NCI-H146 (cell line): Measurements from ENCODE around the gene SNCB.

ENCODE experiments used
- DNase-seq: peaks from one replicate; lab custom pipeline; 2025; lab: John Stamatoyannopoulos, UW

Gene SNCB

GRCh38 chr5:176629853-176630680, at the start of gene SNCB, which contains the start of gene EIF4E1B:
Gene SNCB, minus strand, starts transcription at chr5:176630534. Its CDS starts 880 bp downstream, at chr5:176629654.
Gene EIF4E1B, plus strand, starts transcription at chr5:176630675. Its CDS starts 12,113 bp downstream, at chr5:176642788.
- peak; percentile 54 for DNase-seq

- no peak for DNase-seq
These were observed 49.3 kb upstream of the SNCB start for GRCh38 chr5:176679365-176680225.

DNA sequence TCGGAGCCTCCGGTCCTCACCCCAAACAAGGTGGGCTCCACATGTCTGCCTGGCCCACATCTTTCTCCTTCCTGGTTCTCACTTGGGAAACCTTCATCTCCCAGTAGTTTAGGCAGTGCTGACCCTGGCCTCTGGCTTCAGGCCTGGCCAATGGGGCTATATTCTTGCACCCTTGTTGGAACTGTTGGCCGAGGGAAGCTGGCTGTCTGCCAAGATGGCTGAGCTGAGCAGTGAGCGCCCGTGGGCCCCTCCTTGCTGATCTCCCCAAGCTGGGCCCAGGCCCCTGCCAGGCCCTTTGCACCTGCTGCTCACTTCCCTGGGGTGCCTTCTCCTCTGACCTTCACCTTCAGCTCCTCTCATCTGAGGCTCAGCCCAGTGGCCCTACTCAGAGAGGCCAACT, 48.2 kb upstream of the SNCB start:
- DNase-seq = no peak

GRCh38 chr5:176677209-176677939, 47.0 kb upstream of the SNCB start:
- DNase-seq = no peak

GRCh38 chr5:176676361-176676824, 46.1 kb upstream of the SNCB start:
- DNase-seq = no peak

GRCh38 chr5:176675676-176676360, 45.5 kb upstream of the SNCB start:
- DNase-seq = no peak

- no peak for DNase-seq
These were observed 44.5 kb upstream of the SNCB start for GRCh38 chr5:176674799-176675198.

DNA sequence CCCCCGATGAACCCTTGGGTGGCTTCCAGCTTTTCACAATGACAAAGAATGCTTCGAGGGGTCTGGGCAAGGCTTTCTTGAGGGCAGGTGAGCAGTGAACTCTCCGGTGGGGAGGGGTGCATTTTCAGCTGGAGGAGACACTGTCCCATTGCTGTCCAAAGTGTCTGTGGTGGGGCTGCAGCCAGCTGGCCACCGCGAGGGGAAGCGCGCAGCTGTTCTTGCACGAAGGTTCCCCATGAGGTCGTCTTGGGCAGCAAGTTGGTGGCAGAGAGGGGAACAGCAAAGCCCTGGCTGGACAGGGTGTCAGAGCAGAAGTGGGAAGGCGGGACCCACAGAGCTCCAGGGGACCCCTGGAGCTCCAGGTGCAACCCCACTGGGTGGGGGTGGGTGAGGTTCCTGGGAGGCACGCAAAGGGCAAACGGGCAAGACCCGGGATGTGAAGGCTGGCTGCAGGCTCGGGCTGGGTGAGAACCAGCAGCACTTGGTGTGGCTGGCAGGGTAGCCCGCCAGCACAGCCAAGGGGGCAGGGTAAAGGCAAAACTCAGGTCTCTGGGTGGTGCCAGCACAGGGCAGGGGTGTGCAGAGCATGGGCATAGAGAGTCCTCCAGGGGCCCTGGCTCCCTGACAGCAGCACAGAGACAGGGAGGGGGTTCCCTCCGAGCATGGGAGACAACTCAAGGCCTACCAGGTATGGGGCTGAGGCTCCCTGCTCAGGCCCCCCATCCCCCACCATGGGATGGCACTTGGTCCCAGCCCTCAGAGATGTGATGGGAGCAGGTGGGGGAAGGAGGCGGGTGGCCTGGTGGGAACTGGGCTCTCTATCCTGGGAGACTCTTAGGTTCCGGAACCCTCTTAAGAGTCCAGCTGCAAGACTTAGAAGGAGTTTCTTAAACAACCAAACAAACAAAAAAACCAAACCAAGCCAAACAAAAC, 43.6 kb upstream of the SNCB start:
- DNase-seq = no peak

GRCh38 chr5:176671890-176672747, 41.8 kb upstream of the SNCB start:
- DNase-seq = no peak

GRCh38 chr5:176671399-176671798, 41.1 kb upstream of the SNCB start:
- no peak for DNase-seq

- no peak for DNase-seq
These were observed 40.1 kb upstream of the SNCB start for GRCh38 chr5:176670449-176670848.

DNA sequence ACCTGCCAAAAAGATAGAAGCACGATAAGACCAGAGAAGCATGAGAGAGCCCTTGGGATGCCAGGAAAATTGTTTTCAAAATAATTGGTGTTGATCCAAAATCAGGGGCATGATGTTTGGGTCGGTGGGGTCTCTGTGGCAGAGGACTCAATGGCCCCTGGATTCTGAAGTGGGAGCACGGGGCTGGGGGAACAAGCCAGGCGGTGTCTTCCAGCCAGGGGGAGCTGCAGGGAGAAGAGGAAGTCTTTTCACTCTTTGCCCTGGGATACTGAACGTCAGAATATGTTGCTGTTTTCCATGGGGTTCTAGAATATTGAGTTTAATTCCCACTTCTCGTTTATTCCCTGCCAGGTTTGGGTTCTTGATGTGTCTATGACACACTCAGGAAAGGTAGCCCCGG, 37.3 kb upstream of the SNCB start:
- DNase-seq = no peak

DNA sequence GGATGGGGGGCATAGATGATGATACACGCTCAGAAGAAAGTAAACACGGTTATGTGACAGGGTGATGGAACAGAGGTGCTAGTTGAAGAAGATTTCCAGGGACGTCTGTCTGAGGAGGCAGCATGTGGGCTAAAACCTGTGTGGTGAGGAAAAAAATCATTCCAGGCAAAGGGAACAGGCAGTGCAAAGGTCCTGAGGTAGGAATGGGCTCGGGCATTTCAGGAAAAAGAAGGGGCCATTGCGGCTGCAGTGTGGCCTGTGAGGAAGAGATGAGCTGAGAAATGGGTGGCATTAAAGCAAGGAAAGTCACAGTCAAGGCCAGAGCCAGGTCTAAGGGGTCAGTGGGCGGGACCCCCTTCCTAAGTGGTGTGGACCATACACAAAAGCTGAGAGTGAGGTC, 35.2 kb upstream of the SNCB start:
- DNase-seq = no peak

DNA sequence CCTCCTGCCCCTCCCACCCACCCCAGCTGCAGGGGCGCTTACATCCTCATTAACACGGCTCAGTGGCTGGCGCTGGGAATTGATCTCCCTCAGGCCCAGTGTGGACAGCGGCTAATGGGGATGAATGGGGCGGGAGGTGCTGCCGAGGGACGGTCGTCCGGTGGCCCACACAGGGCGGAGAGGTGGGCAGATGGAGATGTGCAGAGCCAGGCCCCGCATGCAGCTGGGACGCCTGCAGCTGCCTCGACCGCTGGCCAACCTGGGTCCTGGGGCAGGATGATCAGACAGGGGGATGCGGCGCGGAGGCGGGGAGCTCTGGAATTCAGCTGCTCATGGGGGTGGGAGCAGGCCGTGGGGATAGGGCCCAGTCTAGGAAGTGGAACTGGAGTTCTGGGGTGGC, 34.6 kb upstream of the SNCB start:
- DNase-seq = no peak

DNA sequence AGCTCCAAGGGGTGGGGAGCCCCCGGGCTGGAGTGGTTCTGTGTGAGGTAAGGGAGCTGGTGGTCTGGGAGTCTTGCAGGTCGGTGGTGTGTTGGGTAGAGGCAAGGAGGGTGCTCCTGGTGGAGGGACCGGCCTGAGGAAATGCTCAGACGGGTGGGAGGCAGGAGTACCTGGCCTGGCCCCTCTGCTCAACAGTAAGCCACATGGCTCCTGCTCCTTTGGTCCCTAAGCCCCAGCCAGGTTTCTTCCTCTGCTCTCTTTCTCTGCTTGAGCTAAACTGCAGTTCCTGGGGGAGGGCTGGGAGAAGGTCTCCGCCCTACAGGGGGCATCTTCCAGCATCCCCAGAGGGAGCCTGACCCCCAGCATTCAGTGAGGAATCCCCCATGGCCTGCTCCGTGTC, 34.1 kb upstream of the SNCB start:
- no peak for DNase-seq

DNA sequence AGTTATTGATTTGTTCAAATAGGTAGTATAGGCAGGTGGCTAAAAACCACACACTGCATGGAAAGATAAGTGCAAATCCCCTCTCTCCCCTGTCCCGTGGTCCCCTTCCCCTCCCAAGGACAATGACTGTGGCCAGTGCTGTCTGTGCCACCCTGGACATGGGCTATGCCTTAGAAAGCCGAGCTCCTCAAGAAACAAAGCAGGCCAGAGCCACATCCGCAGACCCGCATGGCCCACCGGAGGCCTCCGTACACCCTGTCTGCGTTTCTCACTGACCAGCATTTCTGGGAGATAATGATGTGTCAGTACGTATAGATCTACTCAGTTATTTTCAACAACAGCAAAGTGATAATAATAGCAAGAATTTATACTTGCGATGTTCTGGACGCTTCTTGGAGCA, 33.2 kb upstream of the SNCB start:
- no peak for DNase-seq

DNA sequence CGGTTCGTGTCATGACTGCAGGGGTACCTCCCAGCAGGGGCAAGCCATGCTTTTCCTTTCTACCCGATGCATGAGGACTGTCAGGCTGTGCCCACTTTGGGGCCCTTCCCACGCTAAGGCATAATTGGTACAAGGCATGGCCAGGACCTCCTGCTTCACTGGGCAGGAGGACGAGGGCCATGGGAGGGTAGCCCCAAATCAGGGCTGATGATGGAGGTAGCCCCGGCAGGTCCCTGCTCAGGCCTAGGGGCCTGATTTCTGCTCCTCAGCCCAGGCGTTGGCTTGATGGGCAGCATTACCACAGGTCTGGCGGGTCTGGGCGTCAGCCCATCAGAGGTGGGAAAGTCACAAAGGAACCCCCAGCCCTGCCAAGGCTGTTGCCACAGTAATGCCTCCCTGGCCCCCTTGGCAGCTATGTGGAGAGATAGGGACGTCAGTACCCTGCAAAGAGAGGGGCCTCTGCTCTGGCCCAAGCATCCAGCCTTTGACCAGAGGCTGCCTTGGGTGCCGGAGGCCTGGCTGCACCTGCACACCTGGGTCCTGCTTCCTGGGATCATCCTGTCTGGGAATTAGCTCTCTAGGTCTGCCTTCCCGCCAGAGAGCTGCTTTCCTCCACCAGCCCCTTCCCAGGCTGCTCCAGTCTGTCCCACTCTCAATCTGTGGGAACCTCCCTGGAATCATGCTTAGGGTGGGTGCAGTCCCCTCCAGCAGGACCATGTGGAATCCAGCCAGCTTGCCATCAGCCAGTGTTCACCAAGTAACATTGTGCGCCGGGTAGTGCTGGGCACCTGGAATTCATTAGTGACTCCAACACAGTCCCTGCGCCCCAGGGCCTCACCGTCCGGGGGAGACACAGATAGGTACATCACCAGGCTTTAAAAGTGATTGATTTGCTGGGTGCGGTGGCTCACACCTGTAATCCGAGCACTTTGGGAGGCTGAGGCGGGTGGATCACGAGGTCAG, 32.3 kb upstream of the SNCB start:
- DNase-seq = no peak

GRCh38 chr5:176661676-176662075, 31.3 kb upstream of the SNCB start:
- no peak for DNase-seq
